OCI-LY1 (cell line): ENCODE results near the gene ALDH1L1.

Source experiments
- H2AFZ ChIP-seq: fragments of 200-600 bp; sonication (generic), shearing (Covaris generic); 2 replicates; pipeline ENCODE4 v1.6.0; 2014; ENCODE audit warnings: antibody characterized with exemption, mild to moderate bottlenecking, low read length
- H3F3A ChIP-seq: fragments of 200-600 bp; sonication (generic), shearing (Covaris generic); 2 replicates; pipeline ENCODE4 v1.6.0; 2014; ENCODE audit warnings: mild to moderate bottlenecking, antibody characterized with exemption, low read length, moderate library complexity; ENCODE audit not compliant: insufficient read depth
- H3K27ac ChIP-seq: fragments of 200-600 bp; sonication (generic); 2 replicates; pipeline ENCODE4 v1.5.1; 2014; ENCODE audit warnings: low read length, mixed run types, mild to moderate bottlenecking, low read depth; ENCODE audit not compliant: poor library complexity, severe bottlenecking
- H3K27me3 ChIP-seq: fragments of 200-600 bp; sonication (generic); 2 replicates; pipeline ENCODE4 v1.6.0; 2014; ENCODE audit warnings: antibody characterized with exemption, mild to moderate bottlenecking, low read length, moderate library complexity; ENCODE audit not compliant: insufficient read depth
- H3K36me3 ChIP-seq: fragments of 200-600 bp; sonication (generic); 2 replicates; pipeline ENCODE4 v1.6.1; 2014; ENCODE audit warnings: mild to moderate bottlenecking, antibody characterized with exemption, low read length, moderate library complexity, mixed read lengths; ENCODE audit not compliant: insufficient read depth
- H3K4me1 ChIP-seq: fragments of 200-600 bp; sonication (generic); 2 replicates; pipeline ENCODE4 v1.5.1; 2014; ENCODE audit warnings: mild to moderate bottlenecking, low read length, moderate library complexity; ENCODE audit not compliant: insufficient read depth, severe bottlenecking
- H3K4me2 ChIP-seq: fragments of 200-600 bp; sonication (generic), shearing (Covaris generic); 2 replicates; pipeline ENCODE4 v1.6.1; 2014; ENCODE audit warnings: low read length
- H3K4me3 ChIP-seq: fragments of 200-600 bp; sonication (generic); 2 replicates; pipeline ENCODE4 v1.5.1; 2014; ENCODE audit warnings: low read length, low read depth, mild to moderate bottlenecking, mixed read lengths; ENCODE audit not compliant: poor library complexity, severe bottlenecking
- H3K79me2 ChIP-seq: fragments of 200-600 bp; shearing (Covaris generic); 2 replicates; pipeline ENCODE4 v1.6.1; 2016; ENCODE audit warnings: mixed run types, low read length, mixed read lengths; ENCODE audit not compliant: insufficient read depth
- H3K9ac ChIP-seq: fragments of 200-600 bp; sonication (generic), shearing (Covaris generic); 2 replicates; pipeline ENCODE4 v1.6.1; 2014; ENCODE audit warnings: mild to moderate bottlenecking, low read length, mixed read lengths
- H3K9me2 ChIP-seq: fragments of 200-600 bp; sonication (generic), shearing (Covaris generic); 2 replicates; pipeline ENCODE4 v1.6.1; 2014; ENCODE audit warnings: low read depth, mild to moderate bottlenecking, low read length, mixed read lengths
- H3K9me3 ChIP-seq: fragments of 200-600 bp; shearing (Covaris generic); 2 replicates; pipeline ENCODE4 v1.6.1; 2014; ENCODE audit warnings: low read length, mixed read lengths
- H4K20me1 ChIP-seq: fragments of 200-600 bp; sonication (generic), shearing (Covaris generic); 2 replicates; pipeline ENCODE4 v1.6.0; 2016; ENCODE audit warnings: mild to moderate bottlenecking, low read length; ENCODE audit not compliant: insufficient read depth
- CTCF ChIP-seq: fragments of 200-600 bp; sonication (generic), shearing (Covaris generic); IDR thresholded peaks from 2 replicates; pipeline ENCODE4 v1.5.1; 2017; ENCODE audit warnings: mild to moderate bottlenecking, antibody characterized with exemption, low read length, moderate library complexity, mixed read lengths
- EZH2 ChIP-seq: fragments of 200-600 bp; sonication (generic), shearing (Covaris generic); IDR thresholded peaks from 2 replicates; pipeline ENCODE4 v1.8.0; 2017; ENCODE audit warnings: borderline replicate concordance, mixed run types, mild to moderate bottlenecking, antibody characterized with exemption, low read length, moderate library complexity, mixed read lengths

Gene ALDH1L1

GRCh38 chr3:126135406-126136076, 44.8 kb downstream of the ALDH1L1 start:
- Histone ChIP-seq H3K27ac (no peak overlapping the region), H3K9me3 (no peaks in the 10 kb centered on the region), H3K4me1 (no peaks in the 10 kb centered on the region), H4K20me1 (no peaks in the 10 kb centered on the region), H3K9me2 (no peaks in the 10 kb centered on the region), H2AFZ (no peak overlapping the region), H3K4me2 (no peak overlapping the region), H3K27me3 (no peaks in the 10 kb centered on the region), H3K4me3 (no peak overlapping the region), H3K36me3 (no peaks in the 10 kb centered on the region), H3K79me2 (no peaks in the 10 kb centered on the region), H3F3A (no peaks in the 10 kb centered on the region), H3K9ac (no peak overlapping the region)
- TF ChIP-seq EZH2 (no peak), CTCF (no peak)

- no peak overlapping the region for H3K9ac ChIP-seq
- TF ChIP-seq CTCF, result no peak
- no peak for TF ChIP-seq EZH2
- no peaks in the 10 kb centered on the region for H3K27me3 ChIP-seq
- H3K4me2 ChIP-seq, result no peak overlapping the region
- no peaks in the 10 kb centered on the region for H3K9me2 ChIP-seq
- no peaks in the 10 kb centered on the region for H3K9me3 ChIP-seq
- no peaks in the 10 kb centered on the region for H4K20me1 ChIP-seq
- no peaks in the 10 kb centered on the region for H3K36me3 ChIP-seq
- H2AFZ ChIP-seq, result no peak overlapping the region
- H3K4me1 ChIP-seq, result no peaks in the 10 kb centered on the region
- no peaks in the 10 kb centered on the region for H3F3A ChIP-seq
- no peak overlapping the region for H3K4me3 ChIP-seq
- no peaks in the 10 kb centered on the region for H3K79me2 ChIP-seq
- H3K27ac ChIP-seq, result no peak overlapping the region
Measured at GRCh38 chr3:126135071-126135405, 45.3 kb downstream of the ALDH1L1 start.

DNA sequence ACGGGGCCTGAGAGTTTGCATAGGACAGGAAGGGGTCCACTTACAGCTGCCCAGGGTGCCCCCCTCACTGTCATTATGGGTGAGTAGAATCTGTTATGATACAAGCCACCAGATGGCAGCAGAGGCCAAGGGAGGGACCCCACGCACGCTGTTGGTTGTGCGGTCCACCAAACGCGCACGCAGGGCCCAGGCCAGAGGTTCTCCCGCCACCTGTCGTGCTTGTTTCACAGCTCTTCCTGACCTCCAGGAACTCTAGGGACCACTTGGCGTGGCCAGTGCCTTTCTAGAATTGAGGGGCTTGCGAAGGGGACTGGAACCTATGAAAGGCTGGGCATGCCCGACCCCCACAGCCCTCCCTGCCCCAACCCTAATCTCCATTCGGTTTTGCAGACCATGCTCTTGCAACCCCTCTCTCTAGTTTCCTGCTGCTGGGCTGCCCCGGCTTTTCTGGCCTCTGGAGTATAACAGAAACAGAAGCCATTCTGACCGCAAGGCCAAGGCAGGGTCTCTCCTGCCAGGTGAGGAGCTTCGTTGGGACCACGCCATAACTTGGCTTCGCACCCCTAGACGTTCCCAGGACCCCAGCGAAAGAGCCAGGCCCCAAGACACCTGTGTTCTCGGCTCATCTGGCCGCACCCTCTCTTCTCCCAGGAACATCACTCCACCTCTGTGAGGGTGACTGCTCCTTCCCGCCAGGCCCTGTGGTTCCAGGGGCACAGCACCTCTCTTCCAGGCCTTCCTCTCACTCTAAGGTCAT, 46.0 kb downstream of the ALDH1L1 start:
- no peaks in the 10 kb centered on the region for H3K9me3 ChIP-seq
- no peak overlapping the region for H3K4me2 ChIP-seq
- no peak overlapping the region for H3K9ac ChIP-seq
- TF ChIP-seq EZH2, result no peak
- TF ChIP-seq CTCF, result peak; percentile 67
- no peaks in the 10 kb centered on the region for H3F3A ChIP-seq
- H3K36me3 ChIP-seq, result no peaks in the 10 kb centered on the region
- no peaks in the 10 kb centered on the region for H4K20me1 ChIP-seq
- H3K27ac ChIP-seq, result no peak overlapping the region
- H2AFZ ChIP-seq, result no peak overlapping the region
- H3K27me3 ChIP-seq, result no peaks in the 10 kb centered on the region
- H3K4me3 ChIP-seq, result no peak overlapping the region
- no peaks in the 10 kb centered on the region for H3K4me1 ChIP-seq
- no peaks in the 10 kb centered on the region for H3K9me2 ChIP-seq
- H3K79me2 ChIP-seq, result no peaks in the 10 kb centered on the region
